A172 (cell line): ENCODE data around the gene WRAP73. TPM values are rescaled to one million over a fixed set of nuclear protein-coding genes. Genes with fewer than 3 reads are reported as not detected.

Experiments used
- DNase-seq: peaks from one replicate; pipeline ENCODE4 v3.0.0-alpha.2; 2015; ENCODE audit warnings: low spot score
- total RNA-seq: library from RNA; depleted of rRNA; stranded (reverse); fragments of >200 nt; shearing (Covaris generic); gene quantifications from 2 replicates; pipeline ENCODE4 v1.2.3, GENCODE V29; 2014; rRNA removed

The WRAP73 gene, protein sequence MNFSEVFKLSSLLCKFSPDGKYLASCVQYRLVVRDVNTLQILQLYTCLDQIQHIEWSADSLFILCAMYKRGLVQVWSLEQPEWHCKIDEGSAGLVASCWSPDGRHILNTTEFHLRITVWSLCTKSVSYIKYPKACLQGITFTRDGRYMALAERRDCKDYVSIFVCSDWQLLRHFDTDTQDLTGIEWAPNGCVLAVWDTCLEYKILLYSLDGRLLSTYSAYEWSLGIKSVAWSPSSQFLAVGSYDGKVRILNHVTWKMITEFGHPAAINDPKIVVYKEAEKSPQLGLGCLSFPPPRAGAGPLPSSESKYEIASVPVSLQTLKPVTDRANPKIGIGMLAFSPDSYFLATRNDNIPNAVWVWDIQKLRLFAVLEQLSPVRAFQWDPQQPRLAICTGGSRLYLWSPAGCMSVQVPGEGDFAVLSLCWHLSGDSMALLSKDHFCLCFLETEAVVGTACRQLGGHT
- 13.5 and 22.2 TPM in 2 replicates for total RNA-seq

DNA sequence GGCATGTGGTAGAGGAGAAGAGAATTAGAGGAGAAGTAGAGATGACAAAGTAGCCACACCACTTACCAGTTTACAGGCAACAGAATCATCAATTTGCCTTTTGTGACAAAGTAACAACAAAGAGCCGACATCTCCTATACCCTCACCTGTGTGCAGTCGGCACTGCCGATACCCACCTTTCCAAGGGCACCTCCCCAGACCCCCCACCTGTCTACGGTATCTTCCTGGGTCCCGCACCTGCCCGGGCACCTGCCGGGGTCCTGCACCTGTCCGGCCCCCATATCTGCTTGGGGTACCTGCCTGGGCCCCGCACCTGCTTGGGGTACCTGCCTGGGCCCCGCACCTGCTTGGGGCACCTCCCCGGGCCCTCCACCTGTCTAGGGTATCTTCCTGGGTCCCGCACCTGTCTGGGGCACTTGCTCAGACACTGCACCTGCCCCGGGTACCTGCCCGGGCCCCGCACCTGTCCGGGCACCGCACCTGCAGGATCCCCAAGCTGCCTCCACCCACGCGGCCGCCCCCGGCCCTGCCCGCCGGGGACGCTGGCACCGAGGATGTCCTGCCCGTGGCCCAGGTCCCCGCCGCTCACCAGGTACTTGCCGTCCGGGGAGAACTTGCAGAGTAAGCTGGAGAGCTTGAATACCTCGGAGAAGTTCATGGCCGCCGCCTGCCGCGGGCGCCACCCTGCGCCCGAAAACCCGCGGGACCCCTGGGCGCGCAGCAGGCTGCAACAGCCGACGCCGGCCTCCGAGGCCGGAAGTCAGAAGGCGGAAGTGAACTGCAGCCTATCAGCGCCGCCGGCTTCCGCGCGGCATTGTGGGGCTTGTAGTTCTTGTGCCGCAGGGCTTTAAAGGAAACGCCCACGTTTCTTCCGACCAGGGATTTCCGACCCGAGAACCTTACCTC is at the start of gene WRAP73:
TSS of gene WRAP73 (minus strand) at position 762 of the 906 bp plus-strand sequence. CDS start at position 658, 104 bp downstream.
- peak; percentile 65 for DNase-seq

DNA sequence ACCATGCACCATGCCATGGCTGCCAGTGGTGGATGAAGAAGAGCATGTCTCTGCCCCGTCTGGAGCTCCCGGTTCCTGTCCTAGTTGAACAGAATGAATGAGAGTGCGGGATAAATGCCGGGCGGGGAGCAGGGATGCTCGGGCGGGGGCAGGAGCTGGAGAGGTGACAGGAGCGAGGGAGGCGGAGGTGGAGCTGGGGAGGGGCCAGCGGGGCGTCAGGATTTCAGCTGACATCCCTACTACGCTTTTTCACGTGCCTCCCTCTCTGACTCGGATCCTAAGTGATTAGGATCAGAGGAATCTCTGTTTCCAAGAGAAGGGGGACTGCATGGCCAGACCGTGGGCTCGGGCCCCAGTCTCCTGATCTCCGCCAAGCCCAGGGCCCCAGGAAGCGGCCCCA is 49.7 kb upstream of the WRAP73 start:
- no peak for DNase-seq

DNA sequence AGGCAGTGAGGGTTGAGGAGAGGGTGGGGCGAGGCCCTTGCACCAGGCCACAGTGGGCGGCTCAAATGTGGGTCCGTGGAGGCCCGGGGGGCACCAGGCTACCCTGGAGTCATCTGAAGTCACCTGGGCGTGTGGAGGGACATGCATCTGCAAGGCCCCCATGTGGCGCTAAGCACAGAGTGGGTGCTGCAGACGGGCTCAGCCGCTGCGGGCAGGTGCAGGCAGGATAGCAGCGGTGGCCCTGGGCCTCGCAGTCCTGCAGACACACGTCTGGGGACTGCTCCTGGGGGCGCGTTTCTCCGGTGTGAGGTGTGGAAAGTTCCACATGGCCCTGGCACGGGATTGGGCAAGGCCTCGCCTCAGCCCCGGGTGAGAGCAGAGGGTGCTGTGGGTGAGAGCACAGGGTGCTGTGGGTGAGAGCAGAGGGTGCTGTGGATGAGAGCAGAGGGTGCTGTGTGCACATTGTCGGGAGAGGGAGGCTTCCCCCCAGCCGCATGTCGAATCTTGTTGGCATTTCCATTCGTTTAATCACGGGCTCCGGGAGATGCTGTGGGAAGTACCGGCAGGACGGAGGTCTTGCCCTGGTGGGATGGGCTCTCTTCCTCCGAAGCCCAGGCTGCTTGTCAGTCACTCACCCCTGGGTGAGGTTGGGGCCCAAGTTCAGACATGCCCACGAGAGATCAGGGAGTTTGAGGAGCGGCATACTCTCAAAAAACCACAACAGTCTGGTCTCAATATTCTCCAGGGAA is 48.9 kb upstream of the WRAP73 start:
- DNase-seq = no peak

DNA sequence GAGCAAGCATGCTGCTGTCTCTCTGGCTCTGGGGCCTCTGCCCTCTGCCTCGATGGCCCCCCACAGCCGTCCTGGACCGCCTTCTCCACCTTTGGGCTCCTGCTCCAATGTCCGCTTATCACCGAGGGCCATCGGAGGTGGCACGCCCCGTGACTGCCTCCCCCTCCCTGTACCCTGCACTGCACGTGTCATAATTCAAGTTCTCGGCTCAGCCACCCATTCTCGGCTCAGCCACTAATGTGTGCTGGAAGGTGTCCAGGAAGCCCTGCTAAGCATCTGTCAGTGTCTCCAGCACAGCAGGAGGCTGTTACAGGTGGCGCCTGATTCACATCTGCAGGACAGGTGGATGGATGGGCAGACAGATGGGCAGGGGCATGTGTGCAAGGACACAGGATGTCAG is 47.9 kb upstream of the WRAP73 start:
- DNase-seq = no peak

DNA sequence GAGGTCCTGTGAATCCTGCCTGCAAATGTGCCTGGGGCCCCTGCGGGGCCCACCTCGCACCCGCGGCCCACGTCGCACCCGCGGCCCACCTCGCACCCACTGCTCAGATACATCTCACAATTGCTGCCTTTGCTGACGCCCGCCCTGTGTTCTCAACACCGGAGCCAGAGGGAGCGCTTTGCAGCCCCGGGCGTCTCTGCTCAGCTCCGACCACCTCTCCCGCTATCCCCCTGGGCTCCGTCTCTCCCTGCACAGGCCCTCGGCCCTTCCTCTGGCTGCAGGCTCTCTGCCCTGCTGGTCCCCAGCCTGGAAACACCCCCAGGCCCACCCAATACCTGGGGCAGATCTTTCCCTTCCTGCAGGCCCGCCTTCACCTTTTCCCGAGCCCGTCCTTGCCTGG is 47.2 kb upstream of the WRAP73 start:
- no peak for DNase-seq

DNA sequence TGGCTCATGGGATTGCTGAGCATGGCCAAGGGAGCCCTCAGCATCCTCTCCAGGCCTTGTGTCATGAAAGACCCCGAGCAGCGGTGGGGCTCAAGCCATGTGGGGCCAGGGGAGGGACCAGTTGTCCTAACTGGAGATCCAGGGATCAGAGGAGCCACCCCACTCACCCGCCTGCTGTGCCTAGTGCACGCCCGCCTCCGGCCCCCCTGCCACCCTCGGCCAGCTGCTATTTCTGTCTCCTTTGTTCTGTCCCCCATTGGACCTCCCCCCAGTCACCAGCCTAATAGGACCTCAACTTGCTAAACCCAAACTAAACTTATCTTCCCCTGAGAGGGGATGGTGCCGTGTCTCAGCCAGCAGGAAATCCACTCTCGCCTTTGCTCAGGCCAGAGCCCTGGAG is 46.8 kb upstream of the WRAP73 start:
- no peak for DNase-seq

DNA sequence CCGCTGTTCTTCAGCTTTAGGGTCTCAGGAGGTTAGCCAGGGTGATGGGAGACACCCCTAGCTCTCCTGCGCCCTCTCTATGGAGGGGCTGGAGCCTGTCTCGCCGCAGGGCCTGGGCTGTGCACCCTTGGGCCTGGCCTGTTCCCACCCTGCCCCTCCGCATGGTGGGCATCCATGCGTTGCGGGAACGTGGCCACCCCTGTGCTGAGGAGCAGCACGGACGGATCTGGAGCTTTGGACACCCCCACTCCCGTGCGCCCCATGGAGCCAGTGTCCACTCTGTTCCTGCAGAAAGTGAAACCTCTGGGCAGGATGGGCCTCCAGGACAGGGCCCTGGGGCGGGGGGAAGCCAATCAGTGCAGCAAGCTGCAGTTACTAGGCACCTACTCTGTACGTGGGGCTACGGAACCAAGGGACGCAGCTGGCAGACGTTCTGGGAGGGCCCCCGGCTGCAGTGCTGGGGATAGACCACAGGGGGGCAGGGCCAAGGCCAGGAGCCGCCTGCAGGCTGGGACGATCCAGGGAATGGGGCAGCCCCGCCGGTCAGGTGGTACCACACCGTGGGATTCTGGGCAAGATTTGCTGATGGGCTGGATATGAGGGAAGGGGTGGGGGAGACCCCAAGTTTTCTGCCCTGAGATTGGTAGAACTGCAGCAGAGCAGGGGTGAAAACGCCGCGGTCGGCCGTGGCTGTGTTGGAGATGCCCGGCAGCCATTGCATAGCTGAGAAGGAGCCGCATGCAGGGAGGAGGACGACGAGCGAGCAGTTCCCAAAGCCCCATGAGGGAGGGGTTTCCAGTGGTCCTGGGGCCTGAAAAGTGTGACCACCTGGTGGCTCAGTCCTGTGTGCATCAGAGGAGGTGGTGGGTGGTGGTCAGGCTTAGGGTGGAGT is 45.7 kb upstream of the WRAP73 start:
- DNase-seq = no peak

DNA sequence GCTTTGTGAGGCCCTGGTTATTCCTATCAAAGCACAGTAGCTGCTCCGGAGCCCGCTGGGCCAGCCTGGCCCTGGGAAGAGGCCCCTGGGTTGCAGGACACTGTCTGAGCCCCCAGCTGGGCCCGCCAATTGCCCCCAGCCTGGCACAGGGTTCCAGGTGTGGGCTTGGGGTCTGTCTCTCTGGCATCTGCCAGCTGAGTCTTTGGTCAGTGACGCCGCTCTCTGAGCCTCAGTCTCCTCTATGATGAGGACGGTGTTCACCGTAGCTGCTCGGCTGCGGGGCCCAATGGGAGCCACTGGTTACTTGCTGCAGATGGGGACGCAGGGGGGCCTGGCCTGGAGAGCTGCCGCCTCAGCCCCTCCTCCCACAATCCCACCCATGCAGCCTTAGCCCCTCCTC is 43.4 kb upstream of the WRAP73 start:
- no peak for DNase-seq

DNA sequence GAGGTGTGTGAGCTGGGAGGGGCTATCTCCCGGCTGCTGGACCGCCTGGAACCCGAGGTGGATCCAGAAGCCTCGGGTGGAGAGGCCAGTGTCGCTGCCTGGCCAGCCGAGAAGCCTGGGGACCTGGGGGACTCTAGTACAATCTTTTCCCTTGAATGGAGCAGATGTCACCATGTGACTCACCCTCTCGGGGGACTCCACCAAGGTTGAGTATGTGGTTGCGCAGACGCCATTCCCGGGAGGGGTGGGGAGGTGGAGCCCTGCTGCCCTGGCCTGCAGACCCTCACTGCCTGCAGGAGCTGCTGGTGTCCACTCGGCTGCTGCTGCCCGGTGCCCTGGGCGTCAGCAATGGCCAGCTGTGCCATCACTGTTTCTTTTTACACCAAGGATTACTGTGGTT is 42.7 kb upstream of the WRAP73 start:
- no peak for DNase-seq

DNA sequence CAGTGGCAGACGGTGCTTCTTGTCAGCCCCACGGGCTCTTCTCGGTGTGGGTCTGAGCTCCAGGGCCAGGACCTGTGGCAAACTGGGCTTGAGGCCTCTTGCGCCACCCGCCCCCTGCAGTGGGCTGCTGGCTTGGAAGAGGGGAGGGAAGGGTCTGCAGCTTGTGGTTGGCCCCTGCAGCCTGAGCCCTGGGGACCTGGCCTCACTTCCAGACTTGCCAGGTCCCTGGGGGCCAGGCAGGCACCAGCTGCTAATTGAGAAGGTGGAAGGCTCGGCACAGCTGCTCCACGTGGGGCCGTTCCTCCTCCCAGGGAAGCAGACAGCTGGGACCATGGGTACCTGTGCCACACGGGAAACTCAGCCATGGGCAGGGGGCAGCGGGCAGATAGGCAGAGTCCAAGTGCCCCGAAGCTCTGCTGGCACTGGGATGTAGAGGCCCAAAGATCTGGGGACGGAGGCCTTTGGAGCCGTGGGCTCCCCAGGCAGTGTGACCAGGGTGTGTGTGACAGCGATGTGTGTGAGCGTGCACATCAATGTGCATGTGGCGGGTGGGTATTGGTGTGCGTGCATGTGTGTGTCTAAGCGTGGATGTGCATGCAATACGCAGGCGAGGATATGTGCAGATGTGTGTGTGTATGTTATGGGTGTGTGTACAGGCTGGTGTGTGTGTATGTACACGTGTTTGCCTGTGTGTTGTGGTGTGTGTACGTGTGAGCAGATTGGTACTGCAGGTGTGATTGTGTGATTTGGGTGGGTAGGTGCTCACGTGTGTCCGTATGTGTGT is 41.7 kb upstream of the WRAP73 start:
- no peak for DNase-seq

DNA sequence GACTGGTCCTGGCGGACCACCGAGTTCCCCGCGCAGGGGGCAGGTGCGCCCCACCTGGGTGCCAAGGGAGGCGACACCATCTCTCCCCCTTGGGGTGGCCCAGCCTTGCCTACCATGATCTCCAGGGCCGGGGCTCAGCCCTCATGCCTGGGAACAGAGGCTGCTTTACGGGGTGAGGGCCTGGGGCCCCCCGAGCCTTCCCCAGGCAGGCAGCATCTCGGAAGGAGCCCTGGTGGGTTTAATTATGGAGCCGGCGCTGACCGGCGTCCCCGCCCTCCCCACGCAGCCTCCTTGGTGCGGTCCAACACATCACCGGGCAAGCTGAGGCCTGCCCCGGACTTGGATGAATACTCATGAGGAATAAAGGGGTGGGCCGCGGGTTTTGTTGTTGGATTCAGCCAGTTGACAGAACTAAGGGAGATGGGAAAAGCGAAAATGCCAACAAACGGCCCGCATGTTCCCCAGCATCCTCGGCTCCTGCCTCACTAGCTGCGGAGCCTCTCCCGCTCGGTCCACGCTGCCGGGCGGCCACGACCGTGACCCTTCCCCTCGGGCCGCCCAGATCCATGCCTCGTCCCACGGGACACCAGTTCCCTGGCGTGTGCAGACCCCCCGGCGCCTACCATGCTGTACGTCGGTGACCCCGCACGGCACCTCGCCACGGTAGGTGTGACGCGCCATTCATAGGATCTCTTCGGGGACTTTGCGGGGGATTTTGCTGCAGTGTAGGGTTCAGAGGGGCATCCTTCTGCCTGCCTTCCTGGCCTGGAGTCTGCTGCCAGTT is 40.6 kb upstream of the WRAP73 start:
- DNase-seq = no peak

DNA sequence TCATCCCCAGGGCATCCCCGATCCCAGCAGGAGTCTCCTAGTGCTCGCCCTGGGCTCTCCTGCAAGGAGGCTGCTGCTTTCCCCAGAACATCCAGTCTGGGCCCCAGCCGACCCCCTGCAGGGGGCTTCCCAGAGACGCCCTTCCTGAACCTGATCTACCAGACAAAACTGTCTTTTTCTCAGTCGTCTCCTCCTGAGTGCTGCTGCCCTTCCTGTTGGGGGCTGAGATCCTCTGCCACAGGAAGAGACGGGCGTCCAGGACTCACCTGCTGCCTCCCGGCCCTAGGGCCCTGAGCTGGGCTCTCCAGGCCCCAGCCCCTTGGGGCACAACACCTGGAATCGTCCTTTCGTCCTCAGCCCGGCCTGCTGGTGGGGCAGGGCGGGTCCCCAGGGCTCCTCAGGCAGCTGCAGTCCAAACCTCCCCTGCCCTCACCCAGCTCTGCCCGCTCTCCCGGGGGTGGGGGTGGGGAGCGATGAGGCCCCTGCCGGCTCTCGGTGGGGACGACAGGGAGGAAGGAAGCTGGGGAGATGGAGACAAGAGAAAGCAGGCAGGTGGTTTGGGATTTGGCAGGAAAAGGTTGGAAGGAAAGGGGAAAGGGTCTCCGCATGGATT is 39.3 kb upstream of the WRAP73 start:
- DNase-seq = no peak

DNA sequence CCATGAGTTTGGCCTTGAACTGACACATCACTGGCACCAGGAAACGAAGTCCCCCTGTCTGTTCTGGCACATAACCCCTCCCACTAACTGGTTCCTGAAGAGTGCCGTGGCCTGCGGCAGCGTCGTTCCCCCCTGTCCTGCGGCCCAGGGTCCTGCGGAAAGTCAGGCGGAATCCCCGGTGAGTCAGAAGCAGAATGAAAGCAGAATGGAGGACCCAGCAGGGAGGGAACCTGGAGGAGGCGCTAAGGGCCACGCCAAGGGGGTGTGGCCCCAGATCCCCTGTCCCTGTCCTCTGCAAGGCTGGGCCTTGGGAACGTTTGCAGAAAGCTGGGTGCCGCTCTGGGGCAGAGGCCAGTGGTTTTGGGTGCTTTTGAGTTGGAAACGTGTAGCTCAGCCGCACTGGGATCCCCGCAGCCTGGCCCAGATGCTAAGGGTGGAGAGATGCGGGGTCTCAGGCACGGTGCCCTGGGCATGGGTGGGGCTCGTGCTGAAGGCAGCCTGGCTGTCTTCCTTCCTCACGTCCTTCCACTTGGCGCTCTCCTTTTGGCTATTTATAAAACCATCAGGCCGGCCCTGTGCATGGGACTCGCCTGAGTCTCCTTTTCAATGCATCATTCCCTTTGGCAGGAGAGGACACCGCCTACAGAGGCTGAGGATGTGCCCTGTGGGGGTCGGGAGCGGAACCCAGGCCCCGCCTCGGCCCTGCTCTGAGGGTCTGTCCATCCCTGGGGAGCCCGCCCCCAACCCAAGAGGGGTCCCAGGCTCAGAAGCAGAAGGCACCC is 38.6 kb upstream of the WRAP73 start:
- DNase-seq = no peak

DNA sequence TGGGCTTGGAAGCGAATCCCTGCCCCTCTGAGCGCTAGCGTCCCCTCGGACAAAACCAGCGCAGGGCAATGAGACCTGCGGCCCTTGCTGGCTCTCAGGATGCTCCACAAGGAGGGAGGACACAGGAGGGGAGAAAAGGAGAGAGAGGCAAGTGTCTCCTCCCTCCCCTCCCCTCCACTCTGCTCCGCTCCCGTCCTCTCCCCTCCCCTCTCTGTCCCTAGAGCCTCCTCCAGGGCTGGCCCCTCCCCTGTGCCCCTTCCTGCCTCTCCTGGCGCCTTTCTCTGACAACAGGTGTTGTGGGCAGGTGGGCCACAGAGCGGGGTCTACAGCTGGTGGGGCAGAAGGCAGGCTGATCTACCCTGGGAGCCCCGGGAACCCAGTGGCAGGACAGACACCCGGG is 37.6 kb upstream of the WRAP73 start:
- DNase-seq = no peak

DNA sequence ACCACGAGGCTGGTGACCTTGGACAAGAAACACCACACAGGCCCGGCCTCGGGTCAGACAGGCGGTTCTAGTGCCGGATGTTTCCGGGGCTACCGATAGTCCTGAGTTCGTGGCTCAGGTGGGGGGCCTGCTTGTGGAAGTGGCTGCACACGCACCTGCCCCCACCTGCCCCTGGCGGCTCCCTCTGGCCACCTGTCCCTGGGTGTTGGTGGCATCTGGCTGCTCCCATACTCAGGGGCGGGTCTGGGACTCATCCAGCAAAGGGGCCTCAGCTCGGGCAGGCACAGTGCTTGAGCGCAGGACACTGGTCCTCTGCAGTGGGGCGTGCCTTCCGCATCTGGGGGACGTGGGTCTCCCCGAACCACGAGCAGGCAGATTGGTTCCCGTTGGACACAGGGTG is 36.0 kb upstream of the WRAP73 start:
- no peak for DNase-seq

DNA sequence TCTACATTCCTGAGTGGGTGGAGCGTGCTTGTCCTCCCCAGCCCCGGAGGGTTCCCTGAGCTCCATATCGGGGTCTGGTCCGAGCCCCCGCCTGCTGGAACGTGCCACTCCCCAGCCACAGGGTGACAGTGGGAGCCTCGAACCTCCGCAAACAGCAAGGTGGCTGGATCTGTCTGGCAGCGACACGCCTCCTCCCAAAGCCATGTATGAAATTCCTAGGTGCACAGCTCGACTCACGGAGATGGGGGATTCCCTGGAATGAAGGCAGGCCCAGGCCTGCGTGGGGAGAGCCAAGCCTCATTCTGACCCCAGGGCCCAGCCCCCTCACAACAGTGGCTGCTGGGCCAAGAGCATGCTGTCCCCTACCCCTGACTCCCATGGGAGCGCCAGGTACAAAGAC is 35.3 kb upstream of the WRAP73 start:
- no peak for DNase-seq

DNA sequence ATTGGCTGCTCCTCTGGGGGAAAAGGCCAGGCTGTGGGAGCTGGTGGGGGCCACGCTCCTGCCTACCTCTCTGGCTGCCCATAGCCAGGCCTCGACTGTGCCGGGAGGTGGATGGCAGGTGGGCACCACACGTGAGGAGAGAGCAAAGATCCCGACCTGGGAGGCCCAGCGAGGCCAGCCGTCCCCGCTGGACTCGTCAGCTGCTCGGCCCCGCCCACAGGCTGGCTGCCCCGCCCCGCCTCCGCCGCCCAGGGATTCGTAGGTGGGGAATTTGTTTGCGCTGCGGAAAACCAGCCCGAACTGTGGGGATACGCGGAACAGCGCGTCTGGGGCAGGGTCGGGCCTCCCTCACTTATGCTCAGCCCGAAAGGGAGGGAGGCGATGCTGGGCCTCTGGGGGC is 34.1 kb upstream of the WRAP73 start:
- no peak for DNase-seq

DNA sequence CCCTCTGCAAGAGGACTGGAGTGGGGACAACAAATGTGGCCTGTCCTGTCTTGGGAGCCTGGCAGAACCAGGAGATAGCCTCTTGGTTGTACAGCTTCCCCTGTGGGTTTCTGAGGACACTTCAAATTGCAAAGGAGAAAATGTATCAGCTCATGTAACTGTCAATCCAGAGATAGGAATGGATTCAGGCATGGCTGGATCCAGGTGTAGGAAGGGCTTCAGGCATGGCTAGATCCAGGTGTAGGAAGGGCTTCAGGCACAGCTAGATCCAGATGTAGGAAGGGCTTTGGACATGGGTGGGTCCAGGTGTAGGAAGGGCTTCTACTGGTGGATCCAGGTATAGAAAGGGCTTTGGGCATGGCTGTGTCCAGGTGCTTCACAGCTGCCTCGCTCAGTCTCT is 33.3 kb upstream of the WRAP73 start:
- no peak for DNase-seq
